Ascending aorta (tissue), 2 donors: ENCODE results near the gene CD247. TPM values are rescaled to one million over a fixed set of nuclear protein-coding genes. Genes with fewer than 3 reads are reported as not detected.

Experiments used
- DNase-seq, 2 donors: peaks; one replicate each; pipeline ENCODE4 v3.0.0-alpha.2; 2019; ENCODE audit warnings: low spot score in 2 of 2
- H3K27ac ChIP-seq, 2 donors: fragments of 200-600 bp; sonication (generic); one replicate each; pipeline ENCODE4 v1.5.1; 2016 to 2017; ENCODE audit warnings: mild to moderate bottlenecking in 1 of 2
- H3K27me3 ChIP-seq: fragments of 200-600 bp; sonication (generic); one replicate; pipeline ENCODE4 v1.5.1; 2017
- H3K36me3 ChIP-seq, 2 donors: fragments of 200-600 bp; sonication (generic); one replicate each; pipeline ENCODE4 v1.5.1; 2016
- H3K4me1 ChIP-seq, 2 donors: fragments of 200-600 bp; sonication (generic); one replicate each; pipeline ENCODE4 v1.5.1; 2016 to 2017; ENCODE audit warnings: mild to moderate bottlenecking in 1 of 2
- H3K4me3 ChIP-seq, 2 donors: fragments of 200-600 bp; sonication (generic); one replicate each; pipeline ENCODE4 v1.5.1; 2016 to 2017; ENCODE audit warnings: mild to moderate bottlenecking in 1 of 2
- H3K9me3 ChIP-seq, 2 donors: fragments of 200-600 bp; sonication (generic); one replicate each; pipeline ENCODE4 v1.5.1; 2016
- intact Hi-C: fragments of 100-400 bp; cut with DNase I; formaldehyde crosslinking; loops from one replicate; pipeline ENCODE4 v1.15.1; 2023
- total RNA-seq: library from RNA; depleted of rRNA; stranded (reverse); fragments of >200 nt; gene quantifications from one replicate; pipeline ENCODE4 v1.1.0, GENCODE V29; 2016
- TF ChIP-seq, protein P1 (sequence below), 3 experiments: fragments of 200-600 bp in 2 of 3; fragments of 450-650 bp in 1 of 3; sonication (generic) in 2 of 3; IDR thresholded peaks; one replicate each; pipeline ENCODE4 v1.5.1; 2016 to 2019; ENCODE audit warnings: antibody characterized with exemption in 3 of 3, mild to moderate bottlenecking in 1 of 3, moderate library complexity in 1 of 3

The CD247 gene
- total RNA-seq, 1 donor from 2014 or later = 3.7 TPM

DNA sequence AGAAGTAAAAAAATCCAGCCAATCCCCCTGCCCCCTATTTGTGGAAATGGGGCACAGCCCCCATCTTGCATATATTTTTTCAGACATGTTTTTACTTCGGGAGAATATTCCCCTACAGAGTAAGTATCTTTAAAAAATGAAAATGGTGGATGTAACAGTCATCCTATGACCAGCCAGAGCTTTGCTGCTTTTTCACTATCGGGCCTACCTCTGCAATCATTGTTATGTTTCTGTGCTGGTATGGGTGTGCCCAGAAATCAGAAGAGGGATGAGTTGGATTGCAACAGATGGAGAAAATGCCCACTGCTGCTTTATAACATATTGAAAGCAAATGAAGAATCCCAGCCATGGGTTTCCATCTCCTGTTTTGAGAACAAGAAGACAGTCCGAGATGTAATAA lies 2.9 kb downstream of the CD247 start:
- H3K27me3 ChIP-seq = no peaks in the 10 kb centered on the region
- no peaks in the 10 kb centered on the region for H3K4me1 ChIP-seq
- no peak overlapping the region for H3K4me3 ChIP-seq
- intact Hi-C loops = no loop called here
- TF ChIP-seq, protein P1, sequence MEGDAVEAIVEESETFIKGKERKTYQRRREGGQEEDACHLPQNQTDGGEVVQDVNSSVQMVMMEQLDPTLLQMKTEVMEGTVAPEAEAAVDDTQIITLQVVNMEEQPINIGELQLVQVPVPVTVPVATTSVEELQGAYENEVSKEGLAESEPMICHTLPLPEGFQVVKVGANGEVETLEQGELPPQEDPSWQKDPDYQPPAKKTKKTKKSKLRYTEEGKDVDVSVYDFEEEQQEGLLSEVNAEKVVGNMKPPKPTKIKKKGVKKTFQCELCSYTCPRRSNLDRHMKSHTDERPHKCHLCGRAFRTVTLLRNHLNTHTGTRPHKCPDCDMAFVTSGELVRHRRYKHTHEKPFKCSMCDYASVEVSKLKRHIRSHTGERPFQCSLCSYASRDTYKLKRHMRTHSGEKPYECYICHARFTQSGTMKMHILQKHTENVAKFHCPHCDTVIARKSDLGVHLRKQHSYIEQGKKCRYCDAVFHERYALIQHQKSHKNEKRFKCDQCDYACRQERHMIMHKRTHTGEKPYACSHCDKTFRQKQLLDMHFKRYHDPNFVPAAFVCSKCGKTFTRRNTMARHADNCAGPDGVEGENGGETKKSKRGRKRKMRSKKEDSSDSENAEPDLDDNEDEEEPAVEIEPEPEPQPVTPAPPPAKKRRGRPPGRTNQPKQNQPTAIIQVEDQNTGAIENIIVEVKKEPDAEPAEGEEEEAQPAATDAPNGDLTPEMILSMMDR (IDR thresholded peaks at IDR 0.05) = no peak
- no peak overlapping the region for H3K27ac ChIP-seq
- DNase-seq = no peak
- no peaks in the 10 kb centered on the region for H3K36me3 ChIP-seq
- H3K9me3 ChIP-seq = no peaks in the 10 kb centered on the region

DNA sequence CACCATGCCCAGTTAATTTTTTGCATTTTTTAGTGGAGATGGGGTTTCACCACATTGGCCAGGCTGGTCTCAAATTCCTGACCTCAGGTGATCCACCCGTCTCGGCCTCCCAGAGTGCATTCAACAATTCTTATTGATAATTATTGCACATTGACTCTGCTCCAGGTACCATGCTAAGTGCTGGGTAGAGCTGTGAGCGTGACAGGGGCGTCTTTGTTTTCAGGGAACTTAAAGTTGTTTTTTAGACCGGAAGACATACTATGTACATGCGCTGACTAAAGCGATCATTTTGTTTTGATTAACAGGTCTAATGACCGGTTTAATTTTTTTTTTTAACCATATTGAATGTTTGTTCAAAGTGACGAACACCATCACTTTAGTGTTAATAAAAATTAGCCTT lies 4.0 kb downstream of the CD247 start:
- Histone ChIP-seq H3K27me3 (no peaks in the 10 kb centered on the region), H3K4me3 (no peak overlapping the region), H3K36me3 (no peaks in the 10 kb centered on the region), H3K9me3 (no peaks in the 10 kb centered on the region), H3K27ac (no peak overlapping the region), H3K4me1 (no peaks in the 10 kb centered on the region)
- TF ChIP-seq, protein P1 (IDR thresholded peaks at IDR 0.05) = no peak
- intact Hi-C loops = no loop called here
- peak in 1 of 2 donors; percentile 22 for DNase-seq

DNA sequence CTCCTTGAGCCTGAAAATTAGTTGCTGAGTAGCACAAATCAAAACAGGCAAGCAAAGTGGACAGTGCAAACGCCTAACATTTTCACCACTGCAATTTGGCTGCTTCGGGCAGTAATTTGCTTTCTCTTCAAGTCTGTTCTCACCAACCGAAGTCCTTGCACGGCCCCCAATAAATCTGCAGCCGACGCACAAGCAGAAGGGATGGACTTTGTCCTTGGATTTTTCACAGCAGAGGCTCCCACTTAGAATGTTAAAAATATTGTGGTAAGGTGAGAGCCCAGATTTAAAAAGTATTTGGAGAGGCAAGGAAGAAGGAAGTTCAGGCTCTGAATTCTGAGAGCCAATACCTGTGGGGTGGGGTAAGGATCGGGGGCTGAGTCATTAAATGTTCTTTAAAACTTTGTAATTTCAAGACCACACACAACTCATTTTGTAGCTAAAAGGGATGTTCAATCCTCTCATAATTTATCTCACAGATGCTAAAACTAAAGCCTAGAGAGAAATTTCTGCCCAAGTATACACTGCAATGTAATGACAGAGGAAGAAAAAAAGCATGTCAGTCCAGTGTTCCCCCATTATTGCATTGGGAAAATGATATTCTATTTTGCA lies 6.2 kb downstream of the CD247 start:
- no peak overlapping the region for H3K27ac ChIP-seq
- intact Hi-C loops = no loop called here

DNA sequence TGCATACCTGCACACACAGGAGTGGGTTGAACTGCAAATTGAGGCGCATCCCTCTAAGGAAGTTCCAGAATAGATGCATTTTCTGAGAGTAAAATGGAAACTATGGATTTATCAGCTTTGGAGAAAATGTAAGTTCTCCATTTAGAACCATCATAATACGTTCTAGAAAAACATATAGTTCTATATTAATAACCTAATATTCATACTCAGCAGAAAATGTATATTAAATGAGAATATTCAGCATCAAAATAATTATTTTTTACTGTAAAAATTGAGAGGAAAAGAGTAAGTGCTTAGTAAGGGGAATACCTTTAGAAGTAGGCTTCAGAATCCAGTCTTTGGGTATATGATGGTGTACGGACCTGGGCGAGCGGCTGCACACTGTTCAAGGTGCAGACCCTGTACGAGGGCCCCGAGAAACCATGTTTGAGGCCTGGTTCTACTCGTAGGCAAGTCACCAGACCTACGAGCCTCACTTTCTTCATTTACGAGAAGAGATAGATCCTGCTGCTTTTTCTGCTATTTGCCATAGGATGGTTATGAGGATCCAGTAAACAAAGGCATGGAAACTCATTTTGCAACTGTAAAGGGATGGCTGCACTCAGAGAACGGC lies 6.8 kb downstream of the CD247 start:
- intact Hi-C loops = no loop called here
- TF ChIP-seq, protein P1 (IDR thresholded peaks at IDR 0.05) = no peak

More for the DNA sequence above, 6.2 kb downstream of the CD247 start:
- TF ChIP-seq, protein P1 (IDR thresholded peaks at IDR 0.05) = no peak
- H3K4me1 ChIP-seq = no peaks in the 10 kb centered on the region
- no peak overlapping the region for H3K4me3 ChIP-seq
- H3K36me3 ChIP-seq = no peaks in the 10 kb centered on the region
- no peaks in the 10 kb centered on the region for H3K9me3 ChIP-seq
- no peak for DNase-seq
- H3K27me3 ChIP-seq = no peaks in the 10 kb centered on the region

DNA sequence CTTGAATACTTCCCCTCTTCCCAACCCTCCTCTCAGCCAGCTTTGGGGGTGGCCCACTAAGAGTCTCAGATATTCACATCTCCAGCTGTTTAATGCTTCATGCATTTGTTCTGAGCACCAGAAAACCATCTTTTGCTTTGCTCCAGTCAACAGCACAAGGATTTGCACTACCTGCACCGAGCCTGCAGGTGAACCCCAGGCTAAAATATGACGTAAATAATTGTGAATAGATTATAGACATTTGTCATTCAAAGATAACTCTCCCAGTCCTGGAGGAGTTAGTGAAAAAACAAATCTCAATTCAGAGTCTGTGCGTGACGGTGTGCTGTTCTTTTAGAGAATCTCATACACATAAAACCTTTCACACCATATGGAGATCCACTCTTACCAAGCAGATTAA lies 7.4 kb downstream of the CD247 start:
- TF ChIP-seq, protein P1 (IDR thresholded peaks at IDR 0.05) = no peak
- DNase-seq = peak in 1 of 2 donors; percentile 12
- Histone ChIP-seq H3K9me3 (no peaks in the 10 kb centered on the region), H3K36me3 (no peaks in the 10 kb centered on the region), H3K27me3 (no peaks in the 10 kb centered on the region), H3K27ac (no peak overlapping the region), H3K4me3 (no peak overlapping the region), H3K4me1 (no peaks in the 10 kb centered on the region)
- intact Hi-C loops = no loop called here

More for the DNA sequence above, 6.8 kb downstream of the CD247 start:
- Histone ChIP-seq H3K9me3 (no peaks in the 10 kb centered on the region), H3K27ac (no peak overlapping the region), H3K27me3 (no peaks in the 10 kb centered on the region), H3K36me3 (no peaks in the 10 kb centered on the region), H3K4me3 (no peak overlapping the region), H3K4me1 (no peaks in the 10 kb centered on the region)
- peak in 1 of 2 donors; percentile 35 for DNase-seq
